HepG2 (cell line): ENCODE measurements around the gene EEF1A2.

Experiments used
- TF ChIP-seq, protein P1 (sequence below): IDR thresholded peaks from 2 replicates; pipeline ENCODE4 v1.6.1; 2018; ENCODE audit warnings: missing genetic modification reagents, mild to moderate bottlenecking, missing compliant biosample characterization
- TF ChIP-seq, protein P2 (sequence below): sonication (generic); formaldehyde crosslinking; IDR thresholded peaks from 2 replicates; pipeline ENCODE4 v1.5.0; 2020; ENCODE audit warnings: mild to moderate bottlenecking, missing genetic modification reagents, moderate library complexity
- TF ChIP-seq, protein P3 (sequence below): IDR thresholded peaks from 2 replicates; pipeline ENCODE4 v1.6.1; 2016; ENCODE audit warnings: missing compliant biosample characterization, missing genetic modification reagents, borderline replicate concordance

DNA sequence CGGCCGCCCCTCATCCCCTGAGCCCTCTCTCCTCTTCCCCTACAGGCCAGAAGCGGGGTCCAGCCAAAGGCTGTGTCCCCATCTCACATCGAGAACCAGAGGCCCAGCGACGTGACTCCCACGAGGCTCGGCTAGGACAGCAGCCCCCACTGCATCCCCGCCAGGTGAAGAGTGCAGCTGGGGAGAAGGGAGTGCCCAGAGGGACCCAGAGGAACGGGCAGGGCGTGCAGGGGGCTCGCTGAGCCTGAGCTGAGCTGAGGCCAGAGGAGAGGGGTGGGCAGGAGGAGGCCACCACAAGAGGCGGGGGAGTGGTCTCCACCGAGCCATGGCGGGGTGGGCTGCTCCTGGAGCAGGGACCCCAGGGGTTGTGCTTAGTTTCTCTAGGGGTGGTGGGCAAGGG, 59.0 kb downstream of the EEF1A2 start:
- TF ChIP-seq, protein P1, sequence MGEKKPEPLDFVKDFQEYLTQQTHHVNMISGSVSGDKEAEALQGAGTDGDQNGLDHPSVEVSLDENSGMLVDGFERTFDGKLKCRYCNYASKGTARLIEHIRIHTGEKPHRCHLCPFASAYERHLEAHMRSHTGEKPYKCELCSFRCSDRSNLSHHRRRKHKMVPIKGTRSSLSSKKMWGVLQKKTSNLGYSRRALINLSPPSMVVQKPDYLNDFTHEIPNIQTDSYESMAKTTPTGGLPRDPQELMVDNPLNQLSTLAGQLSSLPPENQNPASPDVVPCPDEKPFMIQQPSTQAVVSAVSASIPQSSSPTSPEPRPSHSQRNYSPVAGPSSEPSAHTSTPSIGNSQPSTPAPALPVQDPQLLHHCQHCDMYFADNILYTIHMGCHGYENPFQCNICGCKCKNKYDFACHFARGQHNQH (CRISPR knock-in tag) = no peak
- TF ChIP-seq, protein P2, sequence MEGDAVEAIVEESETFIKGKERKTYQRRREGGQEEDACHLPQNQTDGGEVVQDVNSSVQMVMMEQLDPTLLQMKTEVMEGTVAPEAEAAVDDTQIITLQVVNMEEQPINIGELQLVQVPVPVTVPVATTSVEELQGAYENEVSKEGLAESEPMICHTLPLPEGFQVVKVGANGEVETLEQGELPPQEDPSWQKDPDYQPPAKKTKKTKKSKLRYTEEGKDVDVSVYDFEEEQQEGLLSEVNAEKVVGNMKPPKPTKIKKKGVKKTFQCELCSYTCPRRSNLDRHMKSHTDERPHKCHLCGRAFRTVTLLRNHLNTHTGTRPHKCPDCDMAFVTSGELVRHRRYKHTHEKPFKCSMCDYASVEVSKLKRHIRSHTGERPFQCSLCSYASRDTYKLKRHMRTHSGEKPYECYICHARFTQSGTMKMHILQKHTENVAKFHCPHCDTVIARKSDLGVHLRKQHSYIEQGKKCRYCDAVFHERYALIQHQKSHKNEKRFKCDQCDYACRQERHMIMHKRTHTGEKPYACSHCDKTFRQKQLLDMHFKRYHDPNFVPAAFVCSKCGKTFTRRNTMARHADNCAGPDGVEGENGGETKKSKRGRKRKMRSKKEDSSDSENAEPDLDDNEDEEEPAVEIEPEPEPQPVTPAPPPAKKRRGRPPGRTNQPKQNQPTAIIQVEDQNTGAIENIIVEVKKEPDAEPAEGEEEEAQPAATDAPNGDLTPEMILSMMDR = no peak
- TF ChIP-seq, protein P3, sequence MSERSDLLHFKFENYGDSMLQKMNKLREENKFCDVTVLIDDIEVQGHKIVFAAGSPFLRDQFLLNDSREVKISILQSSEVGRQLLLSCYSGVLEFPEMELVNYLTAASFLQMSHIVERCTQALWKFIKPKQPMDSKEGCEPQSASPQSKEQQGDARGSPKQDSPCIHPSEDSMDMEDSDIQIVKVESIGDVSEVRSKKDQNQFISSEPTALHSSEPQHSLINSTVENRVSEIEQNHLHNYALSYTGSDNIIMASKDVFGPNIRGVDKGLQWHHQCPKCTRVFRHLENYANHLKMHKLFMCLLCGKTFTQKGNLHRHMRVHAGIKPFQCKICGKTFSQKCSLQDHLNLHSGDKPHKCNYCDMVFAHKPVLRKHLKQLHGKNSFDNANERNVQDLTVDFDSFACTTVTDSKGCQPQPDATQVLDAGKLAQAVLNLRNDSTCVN (CRISPR knock-in tag) = no peak
